CD14-positive monocyte (primary cell): Measurements from ENCODE around the gene LTBP3. TPM values are rescaled to one million over a fixed set of nuclear protein-coding genes. Genes with fewer than 3 reads are reported as not detected.
"Not testable (repeated sequence)": the region's sequence is repeated elsewhere in the genome, so short reads cannot be mapped to it uniquely, and the experiment has no call there.

Experiments used
- DNase-seq, 3 donors: peaks; one replicate each; pipeline ENCODE4 v3.0.0-alpha.2; 2011 to 2022
- H2AFZ ChIP-seq: 2 replicates; pipeline ENCODE4 v1.6.0; 2012; ENCODE audit warnings: mild to moderate bottlenecking, low read depth, low read length, inconsistent platforms; ENCODE audit not compliant: insufficient read depth, poor library complexity, severe bottlenecking
- H3K27ac ChIP-seq, 2 donors: 1 replicate in 1 of 2; 2 replicates in 1 of 2; pipeline ENCODE4 v1.5.1; 2012 to 2013; ENCODE audit warnings: low read length in 2 of 2, control low read depth in 1 of 2, inconsistent platforms in 1 of 2, low read depth in 1 of 2, mild to moderate bottlenecking in 1 of 2
- H3K27me3 ChIP-seq, 2 donors: one replicate each; pipeline versions ENCODE4 v1.6.0 to v1.6.1; 2011 to 2013; ENCODE audit warnings: low read length in 2 of 2; ENCODE audit not compliant: control insufficient read depth in 2 of 2, insufficient read depth in 2 of 2
- H3K36me3 ChIP-seq, 2 donors: replicated peaks in 1 of 2; 1 replicate in 1 of 2; 2 replicates in 1 of 2; pipeline versions ENCODE4 v1.5.1 to v1.6.1; 2012 to 2013; ENCODE audit warnings: low read length in 2 of 2, control low read depth in 1 of 2, inconsistent platforms in 1 of 2, mild to moderate bottlenecking in 1 of 2; ENCODE audit not compliant: insufficient read depth in 2 of 2, control insufficient read depth in 1 of 2
- H3K4me1 ChIP-seq, 2 donors: 1 replicate in 1 of 2; 2 replicates in 1 of 2; pipeline versions ENCODE4 v1.5.1 to v1.6.1; 2012 to 2013; ENCODE audit warnings: low read length in 2 of 2, control low read depth in 1 of 2, inconsistent platforms in 1 of 2, mild to moderate bottlenecking in 1 of 2, moderate library complexity in 1 of 2; ENCODE audit not compliant: insufficient read depth in 2 of 2, control insufficient read depth in 1 of 2
- H3K4me2 ChIP-seq: replicated peaks from 2 replicates; pipeline ENCODE3; 2012; ENCODE audit warnings: low read length, moderate library complexity, mild to moderate bottlenecking; ENCODE audit not compliant: poor library complexity, severe bottlenecking; ENCODE audit errors: extremely low read depth
- H3K4me3 ChIP-seq, 3 experiments: fragments of 200-600 bp in 1 of 3; sonication (generic) in 1 of 3; replicated peaks in 1 of 3; 1 replicate in 2 of 3; 2 replicates in 1 of 3; pipeline ENCODE4 v1.5.1; 2011 to 2013; ENCODE audit warnings: low read length in 3 of 3, mild to moderate bottlenecking in 3 of 3, control low read depth in 2 of 3, low read depth in 2 of 3, inconsistent platforms in 1 of 3, moderate library complexity in 1 of 3
- H3K79me2 ChIP-seq: 2 replicates; pipeline ENCODE4 v1.6.0; 2012; ENCODE audit warnings: mild to moderate bottlenecking, control low read depth, inconsistent platforms, low read length, moderate library complexity; ENCODE audit not compliant: insufficient read depth
- H3K9ac ChIP-seq: 2 replicates; pipeline ENCODE4 v1.6.0; 2017; ENCODE audit warnings: low read length, mild to moderate bottlenecking; ENCODE audit not compliant: insufficient read depth, poor library complexity, severe bottlenecking
- H3K9me3 ChIP-seq, 2 donors: replicated peaks in 1 of 2; 1 replicate in 1 of 2; 2 replicates in 1 of 2; pipeline versions ENCODE4 v1.5.1 to v1.6.1; 2012 to 2013; ENCODE audit warnings: low read length in 2 of 2, control low read depth in 1 of 2; ENCODE audit not compliant: control insufficient read depth in 1 of 2, insufficient read depth in 1 of 2
- H4K20me1 ChIP-seq: 2 replicates; pipeline ENCODE4 v1.6.0; 2012; ENCODE audit warnings: mild to moderate bottlenecking, low read length, control low read depth, moderate library complexity; ENCODE audit not compliant: insufficient read depth
- H3K27ac Mint-ChIP-seq, 7 donors: one replicate each; pipeline ENCODE4 v1.8.0; 2020; ENCODE audit warnings: mild to moderate bottlenecking in 7 of 7, mixed read lengths in 7 of 7, moderate library complexity in 6 of 7, inconsistent platforms in 2 of 7
- H3K27me3 Mint-ChIP-seq, 3 donors: one replicate each; pipeline ENCODE4 v1.8.0; 2021 to 2022; ENCODE audit warnings: low read depth in 3 of 3, mild to moderate bottlenecking in 3 of 3, mixed read lengths in 3 of 3, moderate library complexity in 3 of 3, inconsistent platforms in 1 of 3
- H3K36me3 Mint-ChIP-seq, 2 donors: one replicate each; pipeline ENCODE4 v1.8.0; 2020; ENCODE audit warnings: mixed read lengths in 2 of 2, inconsistent platforms in 1 of 2, mild to moderate bottlenecking in 1 of 2
- H3K4me1 Mint-ChIP-seq: one replicate; pipeline ENCODE4 v1.8.0; 2020; ENCODE audit warnings: mild to moderate bottlenecking, mixed read lengths
- H3K4me3 Mint-ChIP-seq, 2 donors: one replicate each; pipeline ENCODE4 v1.8.0; 2020; ENCODE audit warnings: mild to moderate bottlenecking in 2 of 2, mixed read lengths in 2 of 2, moderate library complexity in 1 of 2
- H3K9me3 Mint-ChIP-seq, 7 donors: one replicate each; pipeline ENCODE4 v1.8.0; 2020 to 2022; ENCODE audit warnings: mixed read lengths in 7 of 7, mild to moderate bottlenecking in 6 of 7, moderate library complexity in 6 of 7, inconsistent platforms in 2 of 7
- WGBS: methylation state at CpG from one replicate; pipeline ENCODE4 v1.1.5; 2013; ENCODE audit warnings: missing lambda C conversion rate; ENCODE audit not compliant: insufficient coverage; 5-methylcytosine and 5-hydroxymethylcytosine counted together
- intact Hi-C, 2 donors: fragments of 100-400 bp; cut with micrococcal nuclease; formaldehyde crosslinking; loops; one replicate each; pipeline versions ENCODE4 v1.15.0 to v1.15.1; 2023
- polyA plus RNA-seq, 3 donors: library from polyadenylated mRNA; depleted of rRNA in 1 of 3; unstranded in 2 of 3; stranded (reverse) in 1 of 3; fragments of 300-500 nt in 2 of 3; fragments of >200 nt in 1 of 3; fragmentation: Illumina TruSeq in 2 of 3; gene quantifications; 1 replicate in 2 of 3; 2 replicates in 1 of 3; pipeline ENCODE4 v1.2.3, GENCODE V29; 2012 to 2021

Gene LTBP3
- polyA plus RNA-seq, 3 donors: 3.4 to 19.4 (median 4.6) TPM

DNA sequence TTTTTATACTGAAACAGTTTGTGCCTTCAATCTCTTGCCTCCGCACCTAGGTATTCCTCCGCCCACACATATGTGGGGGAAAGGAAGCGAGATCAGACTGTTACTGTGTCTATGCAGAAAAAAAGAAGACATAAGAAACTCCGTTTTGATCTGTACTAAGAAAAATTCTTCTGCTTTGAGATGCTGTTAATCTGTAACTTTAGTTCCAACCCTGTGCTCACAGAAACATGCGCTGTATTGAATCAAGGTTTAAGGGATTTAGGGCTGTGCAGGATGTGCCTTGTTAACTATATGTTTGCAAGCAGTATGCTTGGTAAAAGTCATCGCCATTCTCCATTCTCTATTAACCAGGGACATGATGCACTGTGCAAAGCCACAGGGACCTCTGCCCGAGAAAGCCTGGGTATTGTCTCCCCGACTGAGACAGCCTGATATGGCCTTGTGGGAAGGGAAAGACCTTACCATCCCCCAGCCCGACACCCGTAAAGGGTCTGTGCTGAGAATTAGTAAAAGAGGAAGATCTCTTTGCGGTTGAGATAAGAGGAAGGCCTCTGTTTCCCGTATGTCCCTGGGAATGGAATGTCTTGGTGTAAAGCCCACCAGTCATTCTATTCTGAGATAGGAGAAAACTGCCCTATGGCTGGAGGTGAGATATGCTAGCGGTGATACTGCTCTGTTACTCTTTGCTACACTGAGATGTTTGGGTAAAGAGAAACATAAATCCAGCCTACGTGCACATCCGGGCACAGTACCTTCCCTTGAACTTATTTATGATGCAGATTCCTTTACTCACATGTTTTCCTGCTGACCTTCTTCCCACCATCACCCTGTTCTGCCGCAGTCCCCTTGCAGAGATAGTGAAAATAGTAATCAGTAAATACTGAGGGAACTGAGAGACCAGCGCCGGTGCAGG lies 35.2 kb downstream of the LTBP3 start:
- H3K27me3 ChIP-seq, H3K27ac ChIP-seq, H3K27me3 Mint-ChIP-seq, H3K9me3 Mint-ChIP-seq, intact Hi-C loops, H3K9me3 ChIP-seq, H3K9ac ChIP-seq: not testable (repeated sequence)
- peak in 2 of 3 donors; percentile 62 to 63 for DNase-seq
- Histone ChIP-seq H3K4me3 (peak overlapping the region in 1 of 3 experiments; percentile 65), H3K79me2 (peaks cover 20% of the 10 kb centered on the region), H3K36me3 (peaks cover 8 to 17% of the 10 kb centered on the region in 2 donors), H2AFZ (peak overlapping the region; percentile 35), H3K4me1 (peaks cover 38 to 44% of the 10 kb centered on the region in 2 donors), H3K4me2 (peak overlapping the region; percentile 65), H4K20me1 (peaks cover 18% of the 10 kb centered on the region)
- no CpG with 5 or more reads among the region's 18 CpGs for WGBS
- H3K27ac Mint-ChIP-seq: peak overlapping the region; percentile 15 to 83 (median 66)
- peaks cover 40% of the 10 kb centered on the region for H3K4me1 Mint-ChIP-seq
- peaks cover 12 to 21% of the 10 kb centered on the region in 2 donors for H3K36me3 Mint-ChIP-seq
- H3K4me3 Mint-ChIP-seq: peak overlapping the region; percentile 74 to 89

DNA sequence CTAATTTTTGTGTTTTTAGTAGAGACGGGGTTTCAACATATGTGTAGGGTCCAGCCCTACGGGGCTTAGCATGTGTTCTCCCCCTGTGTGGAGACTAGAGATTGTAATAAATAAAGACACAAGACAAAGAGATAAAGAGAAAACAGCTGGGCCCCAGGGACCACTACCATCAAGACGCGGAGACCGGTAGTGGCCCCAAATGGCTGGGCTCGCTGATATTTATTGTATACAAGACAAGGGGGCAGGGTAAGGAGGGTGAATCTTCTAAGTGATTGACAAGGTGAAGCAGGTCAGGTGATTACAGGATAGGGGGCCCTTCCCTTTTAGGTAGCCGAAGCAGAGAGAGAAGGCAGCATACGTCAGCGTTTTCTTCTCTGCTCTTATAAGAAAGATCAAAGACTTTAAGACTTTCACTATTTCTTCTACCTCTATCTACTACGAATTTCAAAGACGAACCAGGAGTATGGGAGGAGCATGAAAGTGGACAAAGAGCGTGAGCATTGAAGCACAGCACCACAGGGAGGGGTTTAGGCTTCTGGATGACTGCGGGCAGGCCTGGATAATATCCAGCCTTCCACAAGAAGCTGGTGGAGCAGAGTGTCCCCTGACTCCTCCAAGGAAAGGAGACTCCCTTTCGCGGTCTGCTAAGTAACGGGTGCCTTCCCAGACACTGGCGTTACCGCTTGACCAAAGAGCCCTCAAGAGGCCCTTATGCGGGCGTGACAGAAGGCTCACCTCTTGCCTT lies 36.2 kb downstream of the LTBP3 start:
- DNase-seq, intact Hi-C loops, H3K36me3 ChIP-seq, H3K4me2 ChIP-seq, H3K4me3 Mint-ChIP-seq, H3K9ac ChIP-seq, H3K9me3 Mint-ChIP-seq, H2AFZ ChIP-seq, H3K4me3 ChIP-seq, H3K27ac ChIP-seq, H3K27me3 Mint-ChIP-seq, H3K27me3 ChIP-seq, H3K9me3 ChIP-seq, H3K27ac Mint-ChIP-seq: not testable (repeated sequence)
- Mint-ChIP-seq H3K36me3 (peaks cover 6 to 11% of the 10 kb centered on the region in 2 donors), H3K4me1 (peaks cover 40% of the 10 kb centered on the region)
- H4K20me1 ChIP-seq: peaks cover 17% of the 10 kb centered on the region
- H3K79me2 ChIP-seq: peaks cover 19% of the 10 kb centered on the region
- 100% methylated on average over 1 of the region's 20 CpGs for WGBS
- peaks cover 38 to 44% of the 10 kb centered on the region in 2 donors for H3K4me1 ChIP-seq

DNA sequence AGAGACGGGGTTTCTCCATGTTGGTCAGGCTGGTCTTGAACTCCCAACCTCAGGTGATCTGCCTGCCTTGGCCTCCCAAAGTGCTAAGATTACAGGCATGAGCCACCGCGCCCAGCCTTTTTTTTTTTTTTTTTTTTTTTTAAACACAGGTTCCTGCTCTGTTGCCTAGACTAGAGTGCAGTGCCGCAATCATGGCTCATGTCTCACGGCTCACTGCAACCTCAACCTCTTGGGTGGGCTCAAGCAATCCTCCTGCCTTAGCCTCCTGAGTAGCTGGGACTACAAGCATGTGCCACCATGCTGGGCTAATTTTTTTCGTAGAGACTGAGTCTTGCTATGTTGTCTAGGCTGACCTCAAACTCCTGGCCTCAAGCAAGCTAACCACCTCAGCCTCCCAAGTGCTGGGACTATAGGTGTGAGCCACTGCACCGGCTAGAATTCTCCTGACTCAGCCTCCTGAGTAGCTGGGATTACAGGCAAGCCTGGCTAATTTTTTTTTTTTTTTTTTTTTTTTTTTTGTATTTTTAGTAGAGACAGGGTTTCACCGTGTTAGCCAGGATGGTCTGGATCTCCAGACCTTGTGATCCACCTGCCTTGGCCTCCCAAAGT lies 39.1 kb downstream of the LTBP3 start:
- not testable (repeated sequence) for H3K9me3 Mint-ChIP-seq, H2AFZ ChIP-seq, H3K4me3 Mint-ChIP-seq, H3K9me3 ChIP-seq, DNase-seq, H3K27me3 ChIP-seq, H3K27me3 Mint-ChIP-seq, H3K36me3 Mint-ChIP-seq, H3K9ac ChIP-seq, H3K36me3 ChIP-seq, H3K27ac ChIP-seq, H4K20me1 ChIP-seq, H3K4me2 ChIP-seq, H3K4me3 ChIP-seq, H3K27ac Mint-ChIP-seq, H3K79me2 ChIP-seq
- intact Hi-C loops: loop anchor here in 1 of 2 donors (5.0 kb wide), 1 partner anchor 147 kb away; no protein-coding TSS in a partner anchor
- H3K4me1 ChIP-seq: peaks cover 19 to 21% of the 10 kb centered on the region in 2 donors
- peaks cover 28% of the 10 kb centered on the region for H3K4me1 Mint-ChIP-seq
- 100% methylated on average over 1 of the region's 8 CpGs for WGBS
